ENCODE measurements around the gene PUS1. TPM values are rescaled to one million over a fixed set of nuclear protein-coding genes. Genes with fewer than 3 reads are reported as not detected.
A peak's percentile ranks its signal among the peaks of the same experiment; 100 is the strongest.

Gene PUS1
- total and polyA plus RNA-seq, 2 of the 8 experiments (the other 6 are each of a cell fraction or from before 2014, with no cell fraction given): 48.1 to 81.2 TPM

- H3K18ac ChIP-seq (ENCODE audit: extremely low read depth, low read length): peak overlapping the region; percentile 100
- H2BK15ac ChIP-seq (ENCODE audit: low read length): peak overlapping the region; percentile 78; the same call in 1 of the 2 replicates
- peak overlapping the region; percentile 97 for H2BK20ac ChIP-seq (ENCODE audit: low read length)
- peak overlapping the region; percentile 77 for H3K27ac ChIP-seq (ENCODE audit: low read depth, low read length)
- peak overlapping the region; percentile 52 for H3K56ac ChIP-seq (replicated peaks; ENCODE audit: insufficient read length, low read depth, low read length)
- peak overlapping the region; percentile 78 for H2BK120ac ChIP-seq (replicated peaks; ENCODE audit: low read depth, low read length)
- peaks cover 0 to 16% of the 10 kb centered on the region in 2 experiments; a peak in 2 of 4 replicates for H3K79me2 ChIP-seq (ENCODE audit: control insufficient read depth in 1 of 2, insufficient read depth in 2 of 2, low read length in 2 of 2)
- no peaks in the 10 kb centered on the region for H4K20me1 ChIP-seq (replicated peaks in 1 of 2; ENCODE audit: control insufficient read depth in 1 of 2, insufficient read depth in 2 of 2, low read length in 2 of 2)
- no peaks in the 10 kb centered on the region for H3K27me3 ChIP-seq (replicated peaks in 1 of 4; ENCODE audit: control insufficient read depth in 3 of 4, extremely low read depth in 1 of 4, insufficient read depth in 3 of 4, low read length in 3 of 4)
- CTCF ChIA-PET (ENCODE audit: partially characterized antibody): no interaction called here
- peaks cover 20 to 31% (median 24%) of the 10 kb centered on the region in 4 experiments for H3K4me1 ChIP-seq (replicated peaks in 1 of 4; ENCODE audit: control insufficient read depth in 3 of 4, insufficient read depth in 4 of 4, low read length in 3 of 4)
- H3K4ac ChIP-seq (replicated peaks; ENCODE audit: insufficient read length, low read depth, low read length): peak overlapping the region; percentile 97
- peak overlapping the region; percentile 100 for H2AK5ac ChIP-seq (ENCODE audit: low read depth, low read length)
- H3K36me3 ChIP-seq (ENCODE audit: control insufficient read depth in 2 of 4, insufficient read depth in 4 of 4, low read length in 3 of 4): peaks cover 10 to 54% (median 39%) of the 10 kb centered on the region in 4 experiments
- no peaks in the 10 kb centered on the region for H3K23me2 ChIP-seq (ENCODE audit: low read depth, low read length)
- H2BK12ac ChIP-seq (ENCODE audit: low read depth, low read length): peak overlapping the region; percentile 99
- H3K9ac ChIP-seq (replicated peaks in 1 of 4; ENCODE audit: extremely low read depth in 1 of 4, low read depth in 3 of 4, low read length in 3 of 4): peak overlapping the region in 3 of 4 experiments; percentile 3 to 20 (median 15); a peak in 5 of 7 replicates
- H3K9me3 ChIP-seq (ENCODE audit: insufficient read depth in 2 of 2, low read depth in 1 of 2, low read length in 1 of 2): no peaks in the 10 kb centered on the region
- no peak for FAIRE-seq
- H2BK5ac ChIP-seq (ENCODE audit: low read depth, low read length): peak overlapping the region; percentile 99
- WGBS, 2 experiments (ENCODE audit: extremely low coverage in 1 of 2, insufficient coverage in 1 of 2, insufficient read length in 1 of 2, insufficient replicate concordance in 2 of 2, low coverage in 1 of 2, low lambda C conversion rate in 2 of 2, missing lambda C conversion rate in 1 of 2): 63% methylated on average over 8 of the region's 9 CpGs; no CpG with 5 or more reads in 1 of the 2 experiments
- H4K8ac ChIP-seq (ENCODE audit: extremely low read depth, insufficient read depth, low read length): peak overlapping the region; percentile 93; the same call in 1 of the 2 replicates
- H3K23ac ChIP-seq (ENCODE audit: insufficient read length): no peak overlapping the region
- H3K4me2 ChIP-seq (ENCODE audit: insufficient read depth in 1 of 2, low read depth in 2 of 2, low read length in 2 of 2): peak overlapping the region; percentile 36 to 42
- peak overlapping the region; percentile 91 for H4K5ac ChIP-seq (ENCODE audit: insufficient read length, low read depth, low read length)
- POLR2A ChIA-PET (ENCODE audit: partially characterized antibody): interaction anchor here (0.6 to 1.7 kb wide), 9 partner anchors 9 to 225 kb away, joined by 3 to 7 read pairs (median 3); partner anchors contain the start of gene PUS1
- peak in 1 of 2 experiments; percentile 61 for DNase-seq (ENCODE audit: low read depth in 1 of 2, low spot score in 2 of 2)
- H4K91ac ChIP-seq (replicated peaks; ENCODE audit: insufficient read length, low read length): peak overlapping the region; percentile 95
- H2AFZ ChIP-seq (ENCODE audit: low read length): no peak overlapping the region
- H3K14ac ChIP-seq (ENCODE audit: insufficient read length): no peak overlapping the region
- peaks cover 6% of the 10 kb centered on the region; the same call in 1 of the 2 replicates for H3K79me1 ChIP-seq (ENCODE audit: low read depth, low read length)
- H3K4me3 ChIP-seq (ENCODE audit: extremely low read depth in 1 of 4, insufficient read depth in 2 of 4, low read depth in 3 of 4, low read length in 4 of 4): peak overlapping the region in 2 of 4 experiments; percentile 0 to 26; a peak in 2 of 8 replicates
- TF ChIP-seq MAX (IDR thresholded peaks at IDR 0.05) (no peak), EGR1 (IDR thresholded peaks at IDR 0.05; ENCODE audit: borderline replicate concordance, low read depth, low read length) (no peak), SIRT6 (IDR thresholded peaks at IDR 0.05; ENCODE audit: low read length) (no peak), KDM1A (IDR thresholded peaks at IDR 0.05; ENCODE audit: borderline replicate concordance, low read length) (no peak), TBP (IDR thresholded peaks at IDR 0.05; ENCODE audit: low read depth, low read length) (no peak), ASH2L (IDR thresholded peaks at IDR 0.05; ENCODE audit: low read length) (no peak), ZNF274 (IDR thresholded peaks at IDR 0.05; ENCODE audit: borderline replicate concordance, extremely low read depth, low read length) (no peak), SP1 (IDR thresholded peaks at IDR 0.05; ENCODE audit: low read depth, low read length) (no peak), HDAC2 (IDR thresholded peaks at IDR 0.05; ENCODE audit: borderline replicate concordance in 1 of 2, low read depth in 2 of 2, low read length in 2 of 2) (no peak), BCL11A (IDR thresholded peaks at IDR 0.05; ENCODE audit: low read depth in 2 of 2, low read length in 2 of 2) (no peak), CHD1 (IDR thresholded peaks at IDR 0.05; ENCODE audit: low read depth, low read length) (no peak), TCF12 (IDR thresholded peaks at IDR 0.05; ENCODE audit: low read depth, low read length) (no peak), RXRA (IDR thresholded peaks at IDR 0.05; ENCODE audit: insufficient read depth, low read depth, low read length) (no peak), SAP30 (IDR thresholded peaks at IDR 0.05; ENCODE audit: insufficient read depth, insufficient replicate concordance, low read length) (no peak)
These were observed 61.9 kb downstream of the PUS1 start for GRCh38 chr12:131990980-131991305.
